GM23338 (cell line): ENCODE measurements around the gene CNGB1. TPM values are rescaled to one million over a fixed set of nuclear protein-coding genes. Genes with fewer than 3 reads are reported as not detected.

Experiments used
- ATAC-seq: fragments of 200-7000 bp; cut with Tn5 transposase; 3 replicates; pipeline ENCODE4 v1.9.1; 2020
- DNase-seq: peaks from one replicate; pipeline ENCODE4 v3.0.0-alpha.2; 2015; ENCODE audit warnings: low spot score
- H2AFZ ChIP-seq: fragments of 200-600 bp; sonication (generic); 2 replicates; pipeline ENCODE4 v1.8.0; 2016; ENCODE audit warnings: antibody characterized with exemption, mild to moderate bottlenecking, moderate library complexity
- H3F3A ChIP-seq: fragments of 200-600 bp; sonication (generic); replicated peaks from 2 replicates; pipeline ENCODE4 v1.8.0; 2017; ENCODE audit warnings: antibody characterized with exemption, mixed run types, low read depth
- H3K27ac ChIP-seq: fragments of 200-600 bp; sonication (generic); 2 replicates; pipeline ENCODE4 v1.6.1; 2016; ENCODE audit warnings: low read depth
- H3K27me3 ChIP-seq: fragments of 200-600 bp; sonication (generic); 2 replicates; pipeline ENCODE4 v1.8.0; 2016; ENCODE audit warnings: mild to moderate bottlenecking, mixed run types, moderate library complexity; ENCODE audit not compliant: insufficient read depth
- H3K36me3 ChIP-seq: fragments of 200-600 bp; sonication (generic); 2 replicates; pipeline ENCODE4 v1.8.0; 2016; ENCODE audit warnings: mild to moderate bottlenecking; ENCODE audit not compliant: insufficient read depth
- H3K4me1 ChIP-seq: fragments of 200-600 bp; sonication (generic); 2 replicates; pipeline ENCODE4 v1.8.0; 2016; ENCODE audit warnings: mild to moderate bottlenecking, moderate library complexity; ENCODE audit not compliant: insufficient read depth
- H3K4me2 ChIP-seq: fragments of 200-600 bp; sonication (generic); 2 replicates; pipeline ENCODE4 v1.7.1; 2017; ENCODE audit warnings: mixed run types
- H3K4me3 ChIP-seq: fragments of 200-600 bp; sonication (generic); 2 replicates; pipeline ENCODE4 v1.6.1; 2016; ENCODE audit warnings: mixed run types
- H3K79me2 ChIP-seq: fragments of 200-600 bp; sonication (generic); replicated peaks from 2 replicates; pipeline ENCODE4 v1.8.0; 2017; ENCODE audit warnings: mild to moderate bottlenecking; ENCODE audit not compliant: insufficient read depth
- H3K9me2 ChIP-seq: fragments of 200-600 bp; sonication (generic); 2 replicates; pipeline ENCODE4 v1.8.0; 2017; ENCODE audit not compliant: insufficient read depth
- H4K20me1 ChIP-seq: fragments of 200-600 bp; sonication (generic); replicated peaks from 2 replicates; pipeline ENCODE4 v1.8.0; 2017; ENCODE audit warnings: mild to moderate bottlenecking; ENCODE audit not compliant: insufficient read depth
- H3K27ac Mint-ChIP-seq: 2 replicates; pipeline ENCODE4 v1.8.0; 2020; ENCODE audit warnings: inconsistent platforms, mild to moderate bottlenecking, moderate library complexity, mixed read lengths
- H3K27me3 Mint-ChIP-seq: 3 replicates; pipeline ENCODE4 v1.8.0; 2022; ENCODE audit warnings: low read depth, mild to moderate bottlenecking, moderate library complexity, mixed read lengths, inconsistent platforms; ENCODE audit not compliant: insufficient read depth, poor library complexity
- H3K36me3 Mint-ChIP-seq: 3 replicates; pipeline ENCODE4 v1.8.0; 2021; ENCODE audit warnings: low read depth, mild to moderate bottlenecking, inconsistent platforms, moderate library complexity, mixed read lengths
- H3K4me1 Mint-ChIP-seq: 3 replicates; pipeline ENCODE4 v1.8.0; 2020; ENCODE audit warnings: mild to moderate bottlenecking, inconsistent platforms, mixed read lengths
- H3K4me3 Mint-ChIP-seq: 3 replicates; pipeline ENCODE4 v1.8.0; 2021; ENCODE audit warnings: moderate library complexity, mild to moderate bottlenecking, inconsistent platforms, mixed read lengths
- H3K9me3 Mint-ChIP-seq: 3 replicates; pipeline ENCODE4 v1.8.0; 2020; ENCODE audit warnings: moderate library complexity, mild to moderate bottlenecking, inconsistent platforms, mixed read lengths
- CREB1 ChIP-seq: fragments of 250-450 bp; sonication (Bioruptor Pico); IDR thresholded peaks from 2 replicates; pipeline ENCODE4 v1.5.0; 2020; ENCODE audit warnings: low read depth, mild to moderate bottlenecking, moderate library complexity
- ETS1 ChIP-seq: IDR thresholded peaks from 2 replicates; pipeline ENCODE4 v1.6.1; 2016; ENCODE audit warnings: antibody characterized with exemption
- EZH2 ChIP-seq: fragments of 200-600 bp; sonication (generic); IDR thresholded peaks from one replicate; pipeline ENCODE4 v1.8.0; 2017; ENCODE audit warnings: antibody characterized with exemption, mild to moderate bottlenecking, low read depth; ENCODE audit not compliant: unreplicated experiment
- EZH2phosphoT487 ChIP-seq: fragments of 200-600 bp; sonication (generic); IDR thresholded peaks from one replicate; pipeline ENCODE4 v1.8.1; 2018; ENCODE audit warnings: antibody characterized with exemption; ENCODE audit not compliant: unreplicated experiment
- JUNB ChIP-seq: IDR thresholded peaks from one replicate; pipeline ENCODE4 v1.6.1; 2016; ENCODE audit warnings: antibody characterized with exemption; ENCODE audit not compliant: unreplicated experiment
- NANOG ChIP-seq: IDR thresholded peaks from 2 replicates; pipeline ENCODE4 v1.6.1; 2016; ENCODE audit warnings: antibody characterized with exemption, borderline replicate concordance
- POLR2AphosphoS5 ChIP-seq: IDR thresholded peaks from 2 replicates; pipeline ENCODE4 v1.6.1; 2016; ENCODE audit warnings: antibody characterized with exemption, low read depth
- STAT1 ChIP-seq: IDR thresholded peaks from one replicate; pipeline ENCODE4 v1.6.1; 2016; ENCODE audit warnings: antibody characterized with exemption; ENCODE audit not compliant: unreplicated experiment
- ZNF114 ChIP-seq: fragments of 250-450 bp; sonication (Bioruptor Pico); IDR thresholded peaks from 2 replicates; pipeline ENCODE4 v1.5.0; 2020; ENCODE audit warnings: mild to moderate bottlenecking, moderate library complexity
- ZNF331 ChIP-seq: fragments of 250-450 bp; sonication (Bioruptor Pico); IDR thresholded peaks from 2 replicates; pipeline ENCODE4 v1.5.0; 2020; ENCODE audit warnings: low read depth, mild to moderate bottlenecking, moderate library complexity
- ZNF462 ChIP-seq: fragments of 250-450 bp; sonication (Bioruptor Pico); IDR thresholded peaks from 2 replicates; pipeline ENCODE4 v1.5.0; 2020; ENCODE audit warnings: mild to moderate bottlenecking, moderate library complexity
- polyA plus RNA-seq: library from polyadenylated mRNA; unstranded; fragments of >200 nt; fragmentation: Nextera tagmentation; extraction: Ambion mirVana; gene quantifications from 2 replicates; pipeline ENCODE4 v1.2.1, GENCODE V29; 2016
- total RNA-seq: library from RNA; depleted of rRNA; stranded (reverse); fragments of >200 nt; shearing (Covaris generic); gene quantifications from 2 replicates; pipeline ENCODE4 v1.2.3, GENCODE V29; 2014
- TF ChIP-seq, protein P1 (sequence below), 2 experiments: fragments of 200-600 bp in 1 of 2; sonication (generic) in 1 of 2; conservative IDR thresholded peaks; 2 replicates each; pipeline versions ENCODE4 v1.5.1 to v1.6.1; 2016 to 2017; ENCODE audit warnings: antibody characterized with exemption in 2 of 2, low read depth in 2 of 2, mild to moderate bottlenecking in 2 of 2, moderate library complexity in 1 of 2

The CNGB1 gene
- total and polyA plus RNA-seq, 2 experiments from 2014 or later, result not detected

DNA sequence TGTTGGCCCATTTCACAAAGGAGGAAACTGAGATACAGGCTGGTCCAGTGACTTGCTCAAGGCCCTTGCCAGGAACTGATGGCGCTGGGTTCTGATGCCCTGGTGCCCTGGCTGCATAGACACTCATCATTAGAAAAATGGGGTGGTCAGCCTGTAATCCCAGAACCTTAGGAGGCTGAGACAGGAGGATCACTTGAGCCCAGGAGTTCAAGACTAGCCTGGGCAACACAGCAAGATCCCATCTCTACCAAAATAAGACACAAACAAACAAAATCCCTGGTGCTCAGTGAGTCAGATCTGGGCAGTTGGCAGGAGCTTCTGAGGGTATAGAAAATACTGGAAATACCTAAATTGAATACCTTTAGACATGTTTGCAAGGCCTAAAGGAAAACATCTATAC is 127.5 kb downstream of the CNGB1 start:
- H3K9me2 ChIP-seq, result peaks cover 8% of the 10 kb centered on the region
- no peaks in the 10 kb centered on the region for H3K36me3 ChIP-seq
- Mint-ChIP-seq H3K4me3 (no peak overlapping the region), H3K9me3 (no peaks in the 10 kb centered on the region), H3K36me3 (no peaks in the 10 kb centered on the region; the same call in 1 of the 3 replicates), H3K27ac (no peak overlapping the region), H3K4me1 (peaks cover 38% of the 10 kb centered on the region), H3K27me3 (peaks cover 9% of the 10 kb centered on the region)
- H2AFZ ChIP-seq, result no peak overlapping the region
- TF ChIP-seq ETS1, result no peak
- no peak for TF ChIP-seq EZH2phosphoT487
- no peak for TF ChIP-seq ZNF331 (CRISPR knock-in tag)
- TF ChIP-seq JUNB, result no peak
- TF ChIP-seq ZNF462 (CRISPR knock-in tag), result no peak
- TF ChIP-seq, protein P1, sequence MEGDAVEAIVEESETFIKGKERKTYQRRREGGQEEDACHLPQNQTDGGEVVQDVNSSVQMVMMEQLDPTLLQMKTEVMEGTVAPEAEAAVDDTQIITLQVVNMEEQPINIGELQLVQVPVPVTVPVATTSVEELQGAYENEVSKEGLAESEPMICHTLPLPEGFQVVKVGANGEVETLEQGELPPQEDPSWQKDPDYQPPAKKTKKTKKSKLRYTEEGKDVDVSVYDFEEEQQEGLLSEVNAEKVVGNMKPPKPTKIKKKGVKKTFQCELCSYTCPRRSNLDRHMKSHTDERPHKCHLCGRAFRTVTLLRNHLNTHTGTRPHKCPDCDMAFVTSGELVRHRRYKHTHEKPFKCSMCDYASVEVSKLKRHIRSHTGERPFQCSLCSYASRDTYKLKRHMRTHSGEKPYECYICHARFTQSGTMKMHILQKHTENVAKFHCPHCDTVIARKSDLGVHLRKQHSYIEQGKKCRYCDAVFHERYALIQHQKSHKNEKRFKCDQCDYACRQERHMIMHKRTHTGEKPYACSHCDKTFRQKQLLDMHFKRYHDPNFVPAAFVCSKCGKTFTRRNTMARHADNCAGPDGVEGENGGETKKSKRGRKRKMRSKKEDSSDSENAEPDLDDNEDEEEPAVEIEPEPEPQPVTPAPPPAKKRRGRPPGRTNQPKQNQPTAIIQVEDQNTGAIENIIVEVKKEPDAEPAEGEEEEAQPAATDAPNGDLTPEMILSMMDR (conservative IDR thresholded peaks at IDR 0.05; ENCODE audit: low read depth in 2 of 2), result no peak
- TF ChIP-seq ZNF114 (CRISPR knock-in tag), result no peak
- TF ChIP-seq NANOG, result no peak
- TF ChIP-seq CREB1 (CRISPR knock-in tag), result no peak
- TF ChIP-seq STAT1, result no peak
- TF ChIP-seq POLR2AphosphoS5, result no peak
- TF ChIP-seq EZH2, result no peak
- DNase-seq, result no peak
- ATAC-seq, result no peak
- H3K27ac ChIP-seq, result no peak overlapping the region
- H3K27me3 ChIP-seq, result no peaks in the 10 kb centered on the region
- H3F3A ChIP-seq, result 0 out of 2 replicates have a peak, but pooled peaks cover 11% of the 10 kb centered on the region
- H3K4me2 ChIP-seq, result no peak overlapping the region
- no peaks in the 10 kb centered on the region for H3K79me2 ChIP-seq
- no peak overlapping the region for H3K4me3 ChIP-seq
- H4K20me1 ChIP-seq, result no peaks in the 10 kb centered on the region
- peaks cover 13% of the 10 kb centered on the region for H3K4me1 ChIP-seq
